AG08395 (cell line): ENCODE data around the gene STAT3.
"Not testable (repeated sequence)": the region's sequence is repeated elsewhere in the genome, so short reads cannot be mapped to it uniquely, and the experiment has no call there.

Experiments
- DNase-seq: peaks from one replicate; pipeline ENCODE4 v3.0.0; 2012; ENCODE audit warnings: mixed read lengths, low spot score

Gene STAT3

DNA sequence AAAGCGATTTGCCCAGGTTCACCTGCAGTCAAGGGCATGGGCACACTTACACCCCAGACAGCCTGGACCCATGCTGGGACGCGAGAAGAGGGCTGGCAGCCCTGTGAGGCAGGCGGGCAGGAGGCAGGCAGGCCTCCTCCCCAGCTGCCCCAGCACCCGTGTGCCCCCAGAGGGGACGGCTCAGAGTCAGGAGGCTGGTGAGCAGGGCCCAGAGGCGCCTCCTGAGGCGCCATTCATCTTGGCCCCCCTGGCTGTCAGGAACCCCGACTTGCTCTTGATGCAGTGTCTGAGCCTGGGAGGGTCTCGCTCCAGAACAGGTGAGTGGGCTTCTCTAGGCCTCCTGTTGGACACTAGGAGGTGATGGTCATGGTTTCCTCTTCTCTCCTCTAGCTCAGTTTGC is 88.9 kb downstream of the STAT3 start:
- not testable (repeated sequence) for DNase-seq

DNA sequence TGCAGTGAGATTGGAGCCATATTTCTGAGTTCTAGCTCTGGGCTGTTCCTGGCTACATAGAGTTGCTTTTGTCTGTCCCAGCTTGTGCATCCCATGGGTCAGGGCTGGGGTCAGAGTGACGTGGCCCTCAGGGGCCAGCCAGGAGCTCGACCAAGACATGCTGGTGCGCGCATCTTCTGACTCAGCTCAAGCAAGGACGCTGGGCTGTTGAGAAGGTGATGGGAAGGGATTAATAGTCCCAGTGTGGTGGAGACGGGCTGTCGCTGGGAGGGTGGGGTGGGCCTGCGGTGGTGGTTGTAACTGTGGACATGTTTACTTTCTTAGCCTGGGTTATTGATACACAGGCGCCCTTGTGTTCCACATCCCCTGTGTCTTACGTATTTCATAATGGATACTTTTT is 90.5 kb downstream of the STAT3 start:
- not testable (repeated sequence) for DNase-seq

GRCh38 chr17:42296012-42296411 is 92.2 kb downstream of the STAT3 start:
- DNase-seq: no peak

GRCh38 chr17:42294469-42295398 is 93.5 kb downstream of the STAT3 start:
- DNase-seq: no peak

GRCh38 chr17:42291129-42291528 is 97.1 kb downstream of the STAT3 start:
- DNase-seq: no peak

- DNase-seq: no peak
Observed at GRCh38 chr17:42290577-42290976, 97.7 kb downstream of the STAT3 start.

DNA sequence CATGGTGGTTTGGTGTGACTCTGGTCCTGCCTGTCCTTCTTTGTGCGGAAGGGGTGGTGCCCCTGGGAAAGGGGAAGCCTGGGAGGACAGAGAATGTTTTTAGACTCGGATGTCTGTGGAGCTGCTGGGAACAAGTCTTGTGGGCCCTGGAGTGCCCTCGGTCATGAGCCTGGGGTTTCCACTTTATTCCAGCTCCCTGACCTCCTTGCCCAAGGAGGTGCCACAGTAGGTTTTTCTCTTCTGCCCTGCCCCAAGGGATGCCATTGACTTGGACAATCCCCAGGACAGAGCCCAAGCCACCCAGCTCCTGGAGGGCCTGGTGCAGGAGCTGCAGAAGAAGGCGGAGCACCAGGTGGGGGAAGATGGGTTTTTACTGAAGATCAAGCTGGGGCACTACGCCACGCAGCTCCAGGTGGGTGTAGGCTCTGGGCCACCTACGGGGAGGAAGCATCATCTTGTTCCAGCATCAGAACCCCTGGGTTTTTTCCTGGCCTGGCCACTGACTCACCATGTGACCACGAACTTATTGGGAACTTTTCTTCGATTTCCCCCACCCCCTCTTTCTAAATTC is 98.5 kb downstream of the STAT3 start:
- DNase-seq: no peak

DNA sequence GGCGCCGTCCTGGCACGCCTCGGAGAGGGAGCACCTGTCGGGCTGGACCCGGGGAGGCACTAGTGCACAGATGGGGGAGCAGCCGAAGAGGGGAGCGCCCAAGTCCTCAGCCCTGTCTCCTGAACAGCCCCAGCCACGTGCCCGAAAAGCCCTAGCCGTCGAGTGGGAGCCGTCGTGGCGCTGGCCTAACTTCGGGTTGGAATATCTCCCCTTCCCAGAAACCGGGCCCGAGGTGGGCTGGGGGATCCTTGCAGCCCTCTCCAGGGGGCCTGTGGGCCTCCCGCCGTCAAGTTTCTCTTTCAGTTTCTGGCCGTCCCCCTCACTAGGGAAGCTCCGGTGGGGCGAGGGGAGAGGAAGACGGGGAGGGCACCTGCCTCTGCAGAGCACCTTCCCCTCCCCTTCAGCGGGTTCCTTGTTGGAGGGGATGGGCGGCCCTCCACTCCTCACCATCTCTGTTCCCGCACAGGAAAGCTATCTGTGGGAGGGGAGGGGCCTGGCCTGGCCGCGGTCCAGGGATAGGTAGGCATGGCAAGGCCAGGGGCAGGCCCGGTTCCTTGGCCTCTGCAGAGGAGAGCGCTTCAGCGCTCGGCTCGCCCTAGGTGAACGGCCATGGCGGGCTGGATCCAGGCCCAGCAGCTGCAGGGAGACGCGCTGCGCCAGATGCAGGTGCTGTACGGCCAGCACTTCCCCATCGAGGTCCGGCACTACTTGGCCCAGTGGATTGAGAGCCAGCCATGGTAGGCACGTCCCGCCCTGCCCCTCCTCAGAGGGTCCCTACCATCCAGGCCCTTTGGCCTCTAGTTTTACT is 99.2 kb downstream of the STAT3 start:
- no peak for DNase-seq

DNA sequence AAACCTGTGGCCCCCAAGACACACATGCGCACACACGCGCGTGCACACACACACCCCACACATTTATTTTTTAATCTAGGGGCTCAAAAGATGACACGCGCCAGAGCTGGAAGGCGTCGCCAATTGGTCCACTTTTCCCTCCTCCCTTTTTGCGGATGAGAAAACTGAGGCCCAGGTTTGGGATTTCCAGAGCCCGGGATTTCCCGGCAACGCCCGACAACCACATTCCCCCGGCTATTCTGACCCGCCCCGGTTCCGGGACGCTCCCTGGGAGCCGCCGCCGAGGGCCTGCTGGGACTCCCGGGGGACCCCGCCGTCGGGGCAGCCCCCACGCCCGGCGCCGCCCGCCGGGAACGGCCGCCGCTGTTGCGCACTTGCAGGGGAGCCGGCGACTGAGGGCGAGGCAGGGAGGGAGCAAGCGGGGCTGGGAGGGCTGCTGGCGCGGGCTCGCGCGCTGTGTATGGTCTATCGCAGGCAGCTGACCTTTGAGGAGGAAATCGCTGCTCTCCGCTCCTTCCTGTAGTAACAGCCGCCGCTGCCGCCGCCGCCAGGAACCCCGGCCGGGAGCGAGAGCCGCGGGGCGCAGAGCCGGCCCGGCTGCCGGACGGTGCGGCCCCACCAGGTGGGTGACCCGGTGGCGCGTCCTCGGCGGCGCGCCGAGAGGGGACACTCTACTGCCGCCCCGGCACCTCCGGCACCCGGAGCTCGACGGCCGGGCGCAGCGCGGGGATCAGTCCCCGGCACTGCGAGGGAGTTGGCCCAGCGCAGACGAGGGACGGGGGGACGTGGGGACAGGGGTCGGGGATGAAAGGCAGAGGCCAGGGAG is 100.1 kb downstream of the STAT3 start, which contains the start of gene STAT5A:
Gene STAT5A, plus strand, starts transcription at position 522 of the 826 bp plus-strand sequence. CDS start 914 bp downstream, outside the sequence.
- DNase-seq: peak; percentile 91

DNA sequence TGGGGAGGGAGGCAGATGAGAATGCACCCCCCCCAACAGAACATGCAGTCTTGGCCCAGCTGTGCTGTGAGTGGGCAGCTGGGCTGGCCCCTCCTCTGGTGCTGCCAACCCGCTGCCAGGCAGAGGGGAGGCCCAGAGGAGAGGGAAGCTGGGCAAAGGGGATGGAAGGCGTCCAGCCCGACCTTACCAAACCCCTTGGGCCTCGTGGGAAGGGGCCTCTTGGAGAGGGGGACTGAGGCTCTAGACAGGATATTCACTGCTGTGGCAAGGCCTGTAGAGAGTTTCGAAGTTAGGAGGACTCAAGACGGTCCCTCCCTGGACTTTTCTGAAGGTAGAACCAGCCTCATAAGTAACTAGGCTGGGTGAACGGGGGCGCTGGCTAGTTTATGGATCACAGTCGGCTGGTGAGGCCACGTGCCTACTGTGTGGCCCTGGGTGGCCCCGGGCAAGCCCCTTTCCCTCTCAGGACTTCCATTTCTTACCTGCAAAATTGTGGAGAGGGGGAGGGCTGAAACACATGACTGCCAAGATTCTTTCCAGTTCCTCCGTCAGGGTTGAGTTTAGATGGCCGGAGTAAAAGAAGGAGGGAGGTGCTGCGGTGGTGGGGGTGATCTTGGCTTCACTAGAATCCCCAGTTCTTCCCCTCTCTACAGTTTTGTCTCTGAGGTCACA is 100.8 kb downstream of the STAT3 start:
- DNase-seq: peak; percentile 60

DNA sequence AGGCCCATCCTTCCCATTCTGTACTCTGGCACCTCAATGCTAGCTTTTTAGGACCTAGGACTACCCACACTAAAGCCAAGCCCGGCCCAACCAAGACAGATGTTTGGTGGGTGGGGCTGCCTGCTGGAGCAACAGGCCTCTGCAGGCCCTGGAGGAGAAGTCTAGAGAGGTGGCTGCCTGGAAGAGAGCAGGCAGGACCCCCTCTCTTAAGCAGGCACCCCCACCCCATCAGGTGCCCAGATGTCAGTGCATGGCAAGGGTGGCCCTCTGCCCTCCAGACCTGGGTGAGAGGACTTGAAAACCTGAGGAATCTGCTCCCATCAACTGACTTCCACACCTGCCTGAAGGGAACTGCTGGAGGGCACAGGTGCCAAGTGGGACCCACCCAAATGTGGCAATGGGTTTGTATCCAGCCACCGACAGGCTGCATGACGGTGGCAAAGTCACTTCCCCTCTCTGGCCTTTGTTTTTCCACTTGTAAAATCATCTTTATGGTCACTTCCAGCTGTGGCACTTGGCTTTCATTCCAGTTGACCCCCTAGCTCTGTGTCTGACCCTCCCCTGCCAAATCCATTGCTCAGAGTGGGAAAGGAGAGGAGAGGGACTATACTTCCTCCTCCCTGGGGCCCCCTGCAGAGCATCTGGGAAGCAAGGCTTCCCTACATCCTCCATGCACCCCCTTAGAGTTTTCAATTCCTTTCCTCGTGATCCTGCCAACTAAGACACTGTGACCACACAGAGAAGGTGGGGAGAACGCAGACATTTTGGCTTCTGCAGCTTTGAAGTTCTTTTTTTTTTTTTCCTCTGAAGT is 101.6 kb downstream of the STAT3 start:
- no peak for DNase-seq

GRCh38 chr17:42285346-42286050 is 102.7 kb downstream of the STAT3 start:
- DNase-seq: no peak

DNA sequence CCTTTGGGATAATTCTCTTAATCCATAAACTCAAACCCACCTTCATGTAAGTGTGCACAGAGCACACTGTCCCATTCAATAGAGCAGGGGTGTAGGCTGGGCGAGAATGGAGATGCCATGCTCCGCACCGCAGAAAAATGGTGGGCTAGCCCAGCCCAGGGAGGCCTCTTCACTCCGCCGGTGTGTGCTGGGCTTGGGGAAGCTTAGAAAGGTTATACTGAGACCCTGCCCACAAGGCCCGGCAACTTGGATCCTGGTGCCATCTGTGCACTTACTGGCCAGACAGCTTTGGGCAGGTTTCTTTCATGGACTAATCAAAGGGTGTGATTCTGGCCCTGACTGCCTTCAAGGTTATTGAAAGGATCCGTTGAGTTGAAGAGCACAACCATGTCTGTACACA is 103.7 kb downstream of the STAT3 start:
- DNase-seq: no peak

DNA sequence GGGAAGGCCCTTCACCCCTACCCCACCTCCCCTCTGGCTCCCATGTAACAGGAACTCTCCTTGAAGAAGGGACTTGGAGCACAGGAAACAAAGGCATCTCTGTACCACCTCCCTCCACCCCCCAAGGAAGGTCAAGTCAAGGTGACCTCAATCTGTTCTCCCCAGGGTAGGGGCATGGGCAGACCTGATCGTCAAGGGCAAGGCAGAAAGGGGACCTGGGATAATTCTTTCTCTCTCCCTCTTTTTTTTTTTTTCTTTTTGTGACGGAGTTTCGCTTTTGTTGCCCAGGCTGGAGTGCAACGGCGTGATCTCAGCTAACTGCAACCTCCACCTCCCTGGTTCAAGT is 104.2 kb downstream of the STAT3 start:
- DNase-seq: no peak

- no peak for DNase-seq
Observed at GRCh38 chr17:42283241-42284023, 104.8 kb downstream of the STAT3 start.

DNA sequence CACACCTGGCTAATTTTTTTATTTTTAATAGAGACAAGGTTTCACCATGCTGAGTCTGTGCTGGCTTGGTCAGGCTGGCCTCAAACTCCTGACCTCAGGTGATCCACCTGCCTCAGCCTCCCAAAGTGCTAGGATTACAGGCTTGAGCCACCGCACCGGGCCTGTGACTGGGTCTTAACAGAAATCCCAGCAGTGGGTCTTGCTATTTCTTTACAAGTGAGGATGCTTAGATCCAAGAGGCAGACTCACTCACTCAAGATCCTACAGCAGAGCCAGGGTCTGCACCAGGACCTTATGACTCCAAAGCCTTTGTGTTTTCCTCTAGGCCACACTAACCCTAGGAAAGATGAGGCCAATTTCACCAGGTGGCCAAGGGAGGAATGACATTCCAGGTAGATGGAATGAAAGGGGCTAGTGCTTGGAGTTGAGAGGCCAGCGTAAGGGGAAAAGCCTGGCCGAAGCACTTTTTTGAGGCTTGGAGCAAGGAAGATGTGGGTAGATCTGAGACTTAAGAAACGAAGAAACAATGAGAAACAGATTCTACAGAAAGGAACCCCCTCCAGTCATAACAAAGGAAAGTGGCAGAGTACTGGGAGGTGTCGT is 105.7 kb downstream of the STAT3 start:
- no peak for DNase-seq

GRCh38 chr17:42281571-42282096 is 106.6 kb downstream of the STAT3 start:
- no peak for DNase-seq
